HEK293 (cell line): Measurements from ENCODE around the gene CDH3.
A peak's percentile ranks its signal among the peaks of the same experiment; 100 is the strongest.

ENCODE experiments used
- CTCF ChIA-PET: fragments of 350-600 bp; formaldehyde crosslinking; extraction: SDS; loops from one replicate; lab custom pipeline; 2021; ENCODE audit warnings: antibody characterized with exemption; lab: Yijun Ruan, JAX
- POLR2A ChIA-PET: fragments of 300-600 bp; formaldehyde crosslinking; extraction: SDS; loops from one replicate; lab custom pipeline; 2020; ENCODE audit warnings: antibody characterized with exemption, inconsistent platforms; lab: Yijun Ruan, JAX
- H3K27ac ChIP-seq: fragments of 200-500 bp; sonication (Bioruptor generic); 2 replicates; pipeline ENCODE4 v1.5.1; 2014; ENCODE audit warnings: low read depth, low read length, control low read depth, inconsistent platforms; ENCODE audit errors: extremely low read depth
- H3K36me3 ChIP-seq, 2 experiments: fragments of 200-500 bp in 1 of 2; sonication (Bioruptor generic) in 1 of 2; 1 replicate in 1 of 2; 2 replicates in 1 of 2; pipeline ENCODE4 v1.5.1; 2014 to 2017; ENCODE audit warnings: inconsistent platforms in 2 of 2, low read length in 2 of 2; ENCODE audit not compliant: control insufficient read depth in 2 of 2, insufficient read depth in 1 of 2
- H3K4me1 ChIP-seq: fragments of 200-500 bp; sonication (Bioruptor generic); 2 replicates; pipeline ENCODE4 v1.5.1; 2014; ENCODE audit warnings: mild to moderate bottlenecking, low read length, inconsistent platforms; ENCODE audit not compliant: control insufficient read depth, insufficient read depth
- H3K4me3 ChIP-seq: 2 replicates; pipeline ENCODE4 v1.5.1; 2011; ENCODE audit warnings: low read depth, mild to moderate bottlenecking, control low read depth, low read length, moderate library complexity
- H3K9me3 ChIP-seq: fragments of 200-500 bp; sonication (Bioruptor generic); 2 replicates; pipeline ENCODE4 v1.5.1; 2014; ENCODE audit warnings: low read depth, low read length, inconsistent platforms; ENCODE audit not compliant: control insufficient read depth, insufficient read depth
- GLIS1 ChIP-seq: fragments of 450-650 bp; formaldehyde crosslinking; IDR thresholded peaks from 2 replicates; pipeline ENCODE4 v1.5.1; 2016; ENCODE audit warnings: missing biosample characterization, missing genetic modification characterization
- MEIS1 ChIP-seq: sonication (generic); formaldehyde crosslinking; IDR thresholded peaks from 2 replicates; pipeline ENCODE4 v1.8.1; 2022; ENCODE audit warnings: missing genetic modification reagents, mild to moderate bottlenecking, borderline replicate concordance
- OSR2 ChIP-seq: fragments of 450-650 bp; formaldehyde crosslinking; IDR thresholded peaks from 2 replicates; pipeline ENCODE4 v1.5.1; 2016; ENCODE audit warnings: missing biosample characterization, missing genetic modification characterization
- OVOL3 ChIP-seq: fragments of 450-650 bp; formaldehyde crosslinking; IDR thresholded peaks from 2 replicates; pipeline ENCODE4 v1.5.1; 2016; ENCODE audit warnings: missing biosample characterization, missing genetic modification characterization
- PRDM6 ChIP-seq: fragments of 450-650 bp; formaldehyde crosslinking; IDR thresholded peaks from 2 replicates; pipeline ENCODE4 v1.5.1; 2017; ENCODE audit warnings: missing biosample characterization, missing genetic modification characterization
- SP7 ChIP-seq: fragments of 450-650 bp; formaldehyde crosslinking; IDR thresholded peaks from 2 replicates; pipeline ENCODE4 v1.5.1; 2016; ENCODE audit warnings: missing biosample characterization, missing genetic modification characterization
- TRIM28 ChIP-seq: IDR thresholded peaks from 2 replicates; pipeline ENCODE4 v1.6.1; 2011; ENCODE audit warnings: low read length, control low read depth, borderline replicate concordance
- WT1 ChIP-seq: fragments of 450-650 bp; formaldehyde crosslinking; IDR thresholded peaks from 2 replicates; pipeline ENCODE4 v1.5.1; 2016; ENCODE audit warnings: missing biosample characterization, missing genetic modification characterization
- ZBTB44 ChIP-seq: fragments of 450-650 bp; IDR thresholded peaks from 2 replicates; pipeline ENCODE4 v1.5.1; 2018; ENCODE audit warnings: missing biosample characterization, mild to moderate bottlenecking, missing genetic modification characterization
- ZBTB48 ChIP-seq: fragments of 450-650 bp; formaldehyde crosslinking; IDR thresholded peaks from 2 replicates; pipeline ENCODE4 v1.5.1; 2016; ENCODE audit warnings: missing biosample characterization, missing genetic modification characterization
- ZFP3 ChIP-seq: fragments of 450-650 bp; formaldehyde crosslinking; IDR thresholded peaks from 2 replicates; pipeline ENCODE4 v1.5.1; 2016; ENCODE audit warnings: low read depth, missing biosample characterization, missing genetic modification characterization
- ZNF157 ChIP-seq: fragments of 450-650 bp; formaldehyde crosslinking; IDR thresholded peaks from 2 replicates; pipeline ENCODE4 v1.5.1; 2016; ENCODE audit warnings: missing biosample characterization, missing genetic modification characterization
- ZNF239 ChIP-seq: fragments of 450-650 bp; formaldehyde crosslinking; IDR thresholded peaks from 2 replicates; pipeline ENCODE4 v1.5.1; 2016; ENCODE audit warnings: missing biosample characterization, missing genetic modification characterization
- ZNF335 ChIP-seq: fragments of 450-650 bp; formaldehyde crosslinking; conservative IDR thresholded peaks from 2 replicates; pipeline ENCODE4 v1.5.1; 2016; ENCODE audit warnings: missing biosample characterization, missing genetic modification characterization
- ZNF350 ChIP-seq: fragments of 450-650 bp; formaldehyde crosslinking; IDR thresholded peaks from 2 replicates; pipeline ENCODE4 v1.5.0; 2017; ENCODE audit warnings: missing biosample characterization, mild to moderate bottlenecking, missing genetic modification characterization
- ZNF354C ChIP-seq: fragments of 450-650 bp; formaldehyde crosslinking; IDR thresholded peaks from 2 replicates; pipeline ENCODE4 v1.5.1; 2016; ENCODE audit warnings: missing biosample characterization, missing genetic modification characterization, low read depth, borderline replicate concordance
- ZNF394 ChIP-seq: fragments of 450-650 bp; formaldehyde crosslinking; IDR thresholded peaks from 2 replicates; pipeline ENCODE4 v1.5.1; 2016; ENCODE audit warnings: missing biosample characterization, missing genetic modification characterization, mild to moderate bottlenecking, moderate library complexity, borderline replicate concordance
- ZNF561 ChIP-seq: fragments of 450-650 bp; IDR thresholded peaks from 2 replicates; pipeline ENCODE4 v1.5.1; 2018; ENCODE audit warnings: missing biosample characterization, missing genetic modification characterization, borderline replicate concordance
- ZNF600 ChIP-seq: fragments of 450-650 bp; formaldehyde crosslinking; IDR thresholded peaks from 2 replicates; pipeline ENCODE4 v1.5.1; 2016; ENCODE audit warnings: missing biosample characterization, missing genetic modification characterization
- ZNF629 ChIP-seq: fragments of 450-650 bp; formaldehyde crosslinking; IDR thresholded peaks from 2 replicates; pipeline ENCODE4 v1.5.1; 2017; ENCODE audit warnings: missing biosample characterization, missing genetic modification characterization
- ZNF843 ChIP-seq: fragments of 450-650 bp; formaldehyde crosslinking; IDR thresholded peaks from 2 replicates; pipeline ENCODE4 v1.5.1; 2016; ENCODE audit warnings: missing biosample characterization, missing genetic modification characterization
- TF ChIP-seq, protein P1 (sequence below): fragments of 450-650 bp; formaldehyde crosslinking; IDR thresholded peaks from 2 replicates; pipeline ENCODE4 v1.5.1; 2016; ENCODE audit warnings: missing biosample characterization, missing genetic modification characterization, low read depth
- TF ChIP-seq, protein P2 (sequence below): fragments of 450-650 bp; formaldehyde crosslinking; IDR thresholded peaks from 2 replicates; pipeline ENCODE4 v1.5.1; 2016; ENCODE audit warnings: missing biosample characterization, missing genetic modification characterization, low read depth
- TF ChIP-seq, protein P3 (sequence below): fragments of 450-650 bp; formaldehyde crosslinking; conservative IDR thresholded peaks from 2 replicates; pipeline ENCODE4 v1.5.1; 2016; ENCODE audit warnings: low read depth, missing biosample characterization, missing genetic modification characterization

Gene CDH3

GRCh38 chr16:68646953-68647659 is 2.0 kb downstream of the CDH3 start:
- Histone ChIP-seq H3K36me3 (no peaks in the 10 kb centered on the region), H3K27ac (no peak overlapping the region), H3K4me1 (peaks cover 4% of the 10 kb centered on the region; the same call in 1 of the 2 replicates), H3K9me3 (no peaks in the 10 kb centered on the region), H3K4me3 (no peak overlapping the region)
- ChIA-PET CTCF (no interaction called here), POLR2A (interaction anchor here (0.6 kb wide), 1 partner anchor 562 kb away, joined by 3 read pairs; no protein-coding TSS in a partner anchor)
- TF ChIP-seq ZNF350 (tag by site-specific recombination), result no peak
- TF ChIP-seq ZBTB48, result no peak
- TF ChIP-seq ZNF157, result no peak
- TF ChIP-seq, protein P1, sequence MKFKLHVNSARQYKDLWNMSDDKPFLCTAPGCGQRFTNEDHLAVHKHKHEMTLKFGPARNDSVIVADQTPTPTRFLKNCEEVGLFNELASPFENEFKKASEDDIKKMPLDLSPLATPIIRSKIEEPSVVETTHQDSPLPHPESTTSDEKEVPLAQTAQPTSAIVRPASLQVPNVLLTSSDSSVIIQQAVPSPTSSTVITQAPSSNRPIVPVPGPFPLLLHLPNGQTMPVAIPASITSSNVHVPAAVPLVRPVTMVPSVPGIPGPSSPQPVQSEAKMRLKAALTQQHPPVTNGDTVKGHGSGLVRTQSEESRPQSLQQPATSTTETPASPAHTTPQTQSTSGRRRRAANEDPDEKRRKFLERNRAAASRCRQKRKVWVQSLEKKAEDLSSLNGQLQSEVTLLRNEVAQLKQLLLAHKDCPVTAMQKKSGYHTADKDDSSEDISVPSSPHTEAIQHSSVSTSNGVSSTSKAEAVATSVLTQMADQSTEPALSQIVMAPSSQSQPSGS (tag by site-specific recombination), result peak; percentile 83
- no peak for TF ChIP-seq ZNF394
- TF ChIP-seq ZNF600 (tag by site-specific recombination), result no peak
- peak; percentile 62; the same call in 1 of the 2 replicates for TF ChIP-seq ZNF561 (tag by site-specific recombination)
- TF ChIP-seq, protein P2, sequence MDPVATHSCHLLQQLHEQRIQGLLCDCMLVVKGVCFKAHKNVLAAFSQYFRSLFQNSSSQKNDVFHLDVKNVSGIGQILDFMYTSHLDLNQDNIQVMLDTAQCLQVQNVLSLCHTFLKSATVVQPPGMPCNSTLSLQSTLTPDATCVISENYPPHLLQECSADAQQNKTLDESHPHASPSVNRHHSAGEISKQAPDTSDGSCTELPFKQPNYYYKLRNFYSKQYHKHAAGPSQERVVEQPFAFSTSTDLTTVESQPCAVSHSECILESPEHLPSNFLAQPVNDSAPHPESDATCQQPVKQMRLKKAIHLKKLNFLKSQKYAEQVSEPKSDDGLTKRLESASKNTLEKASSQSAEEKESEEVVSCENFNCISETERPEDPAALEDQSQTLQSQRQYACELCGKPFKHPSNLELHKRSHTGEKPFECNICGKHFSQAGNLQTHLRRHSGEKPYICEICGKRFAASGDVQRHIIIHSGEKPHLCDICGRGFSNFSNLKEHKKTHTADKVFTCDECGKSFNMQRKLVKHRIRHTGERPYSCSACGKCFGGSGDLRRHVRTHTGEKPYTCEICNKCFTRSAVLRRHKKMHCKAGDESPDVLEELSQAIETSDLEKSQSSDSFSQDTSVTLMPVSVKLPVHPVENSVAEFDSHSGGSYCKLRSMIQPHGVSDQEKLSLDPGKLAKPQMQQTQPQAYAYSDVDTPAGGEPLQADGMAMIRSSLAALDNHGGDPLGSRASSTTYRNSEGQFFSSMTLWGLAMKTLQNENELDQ (tag by site-specific recombination), result no peak
- no peak for TF ChIP-seq OVOL3 (tag by site-specific recombination)
- TF ChIP-seq SP7 (tag by site-specific recombination), result peak; percentile 57; the same call in 1 of the 2 replicates
- TF ChIP-seq WT1 (tag by site-specific recombination), result peak; percentile 43; the same call in 1 of the 2 replicates
- no peak for TF ChIP-seq GLIS1
- peak; percentile 41 for TF ChIP-seq ZNF335 (tag by site-specific recombination)
- TF ChIP-seq ZFP3 (tag by site-specific recombination), result no peak
- peak; percentile 89 for TF ChIP-seq PRDM6 (tag by site-specific recombination)
- peak; percentile 94 for TF ChIP-seq OSR2 (tag by site-specific recombination)
- no peak for TF ChIP-seq ZNF354C (tag by site-specific recombination)
- peak; percentile 82 for TF ChIP-seq ZBTB44
- no peak for TF ChIP-seq TRIM28
- TF ChIP-seq ZNF239 (tag by site-specific recombination), result no peak
- no peak for TF ChIP-seq ZNF629
- TF ChIP-seq ZNF843 (tag by site-specific recombination), result 0 out of 2 replicates have a peak, but pooled peaks have one; percentile 41
- TF ChIP-seq, protein P3, sequence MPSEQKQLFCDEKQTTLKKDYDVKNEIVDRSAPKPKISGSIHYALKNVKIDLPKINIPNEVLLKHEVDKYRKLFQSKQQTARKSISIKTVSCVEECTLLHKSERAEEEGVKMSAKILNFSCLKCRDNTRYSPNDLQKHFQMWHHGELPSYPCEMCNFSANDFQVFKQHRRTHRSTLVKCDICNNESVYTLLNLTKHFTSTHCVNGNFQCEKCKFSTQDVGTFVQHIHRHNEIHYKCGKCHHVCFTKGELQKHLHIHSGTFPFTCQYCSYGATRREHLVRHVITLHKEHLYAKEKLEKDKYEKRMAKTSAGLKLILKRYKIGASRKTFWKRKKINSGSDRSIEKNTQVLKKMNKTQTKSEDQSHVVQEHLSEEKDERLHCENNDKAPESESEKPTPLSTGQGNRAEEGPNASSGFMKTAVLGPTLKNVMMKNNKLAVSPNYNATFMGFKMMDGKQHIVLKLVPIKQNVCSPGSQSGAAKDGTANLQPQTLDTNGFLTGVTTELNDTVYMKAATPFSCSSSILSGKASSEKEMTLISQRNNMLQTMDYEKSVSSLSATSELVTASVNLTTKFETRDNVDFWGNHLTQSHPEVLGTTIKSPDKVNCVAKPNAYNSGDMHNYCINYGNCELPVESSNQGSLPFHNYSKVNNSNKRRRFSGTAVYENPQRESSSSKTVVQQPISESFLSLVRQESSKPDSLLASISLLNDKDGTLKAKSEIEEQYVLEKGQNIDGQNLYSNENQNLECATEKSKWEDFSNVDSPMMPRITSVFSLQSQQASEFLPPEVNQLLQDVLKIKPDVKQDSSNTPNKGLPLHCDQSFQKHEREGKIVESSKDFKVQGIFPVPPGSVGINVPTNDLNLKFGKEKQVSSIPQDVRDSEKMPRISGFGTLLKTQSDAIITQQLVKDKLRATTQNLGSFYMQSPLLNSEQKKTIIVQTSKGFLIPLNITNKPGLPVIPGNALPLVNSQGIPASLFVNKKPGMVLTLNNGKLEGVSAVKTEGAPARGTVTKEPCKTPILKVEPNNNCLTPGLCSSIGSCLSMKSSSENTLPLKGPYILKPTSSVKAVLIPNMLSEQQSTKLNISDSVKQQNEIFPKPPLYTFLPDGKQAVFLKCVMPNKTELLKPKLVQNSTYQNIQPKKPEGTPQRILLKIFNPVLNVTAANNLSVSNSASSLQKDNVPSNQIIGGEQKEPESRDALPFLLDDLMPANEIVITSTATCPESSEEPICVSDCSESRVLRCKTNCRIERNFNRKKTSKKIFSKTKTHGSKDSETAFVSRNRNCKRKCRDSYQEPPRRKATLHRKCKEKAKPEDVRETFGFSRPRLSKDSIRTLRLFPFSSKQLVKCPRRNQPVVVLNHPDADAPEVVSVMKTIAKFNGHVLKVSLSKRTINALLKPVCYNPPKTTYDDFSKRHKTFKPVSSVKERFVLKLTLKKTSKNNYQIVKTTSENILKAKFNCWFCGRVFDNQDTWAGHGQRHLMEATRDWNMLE (tag by site-specific recombination), result no peak
- TF ChIP-seq MEIS1, result no peak
